Gastroesophageal sphincter (tissue), 4 donors: ENCODE data around the gene GRID1. TPM values are rescaled to one million over a fixed set of nuclear protein-coding genes. Genes with fewer than 3 reads are reported as not detected.

Source experiments
- ATAC-seq: fragments of 150-250 bp; one replicate; pipeline ENCODE4 v1.9.1; 2016; ENCODE audit warnings: mild to moderate bottlenecking, moderate library complexity
- H3K27ac ChIP-seq, 4 donors: fragments of 200-600 bp; sonication (generic) in 3 of 4; 1 replicate in 3 of 4; 2 replicates in 1 of 4; pipeline ENCODE4 v1.5.1; 2016 to 2019
- H3K27me3 ChIP-seq: fragments of 200-600 bp; sonication (generic); one replicate; pipeline ENCODE4 v1.5.1; 2019
- H3K36me3 ChIP-seq, 2 donors: fragments of 200-600 bp; sonication (generic); one replicate each; pipeline ENCODE4 v1.5.1; 2019; ENCODE audit warnings: control low read depth in 1 of 2
- H3K4me1 ChIP-seq, 3 donors: fragments of 200-600 bp; sonication (generic); 1 replicate in 2 of 3; 2 replicates in 1 of 3; pipeline ENCODE4 v1.5.1; 2016 to 2019; ENCODE audit warnings: control low read depth in 2 of 3
- H3K4me3 ChIP-seq, 2 donors: fragments of 200-600 bp; sonication (generic); one replicate each; pipeline ENCODE4 v1.5.1; 2019; ENCODE audit warnings: mild to moderate bottlenecking in 1 of 2, moderate library complexity in 1 of 2
- H3K9me3 ChIP-seq, 3 donors: fragments of 200-600 bp; sonication (generic); one replicate each; pipeline ENCODE4 v1.5.1; 2017 to 2019; ENCODE audit warnings: control low read depth in 2 of 3
- EP300 ChIP-seq: sonication (generic); formaldehyde crosslinking; IDR thresholded peaks from one replicate; pipeline ENCODE4 v1.6.1; 2017; ENCODE audit warnings: antibody characterized with exemption, mild to moderate bottlenecking
- POLR2A ChIP-seq, 2 donors: fragments of 450-650 bp; IDR thresholded peaks; one replicate each; pipeline ENCODE4 v1.6.1; 2017; ENCODE audit warnings: antibody characterized with exemption in 2 of 2, mild to moderate bottlenecking in 2 of 2, moderate library complexity in 1 of 2
- POLR2AphosphoS5 ChIP-seq: sonication (generic); formaldehyde crosslinking; IDR thresholded peaks from one replicate; pipeline ENCODE4 v1.6.1; 2017; ENCODE audit warnings: antibody characterized with exemption
- WGBS, 2 donors: methylation state at CpG; one replicate each; pipeline ENCODE4 v1.1.5; 2018; ENCODE audit warnings: low coverage in 1 of 2; 5-methylcytosine and 5-hydroxymethylcytosine counted together
- total RNA-seq, 4 donors: library from RNA; depleted of rRNA; stranded (reverse); fragments of >200 nt; gene quantifications; one replicate each; pipeline ENCODE4 v1.1.0, GENCODE V29; 2016
- TF ChIP-seq, protein P1 (sequence below), 4 experiments: fragments of 200-600 bp in 2 of 4; fragments of 450-650 bp in 2 of 4; sonication (generic) in 1 of 4; IDR thresholded peaks; one replicate each; pipeline ENCODE4 v1.5.1; 2017 to 2019; ENCODE audit warnings: antibody characterized with exemption in 4 of 4, mild to moderate bottlenecking in 2 of 4, moderate library complexity in 2 of 4

GRID1 gene
- total RNA-seq, 4 donors from 2014 or later = 1.2 to 2.7 (median 1.7) TPM

DNA sequence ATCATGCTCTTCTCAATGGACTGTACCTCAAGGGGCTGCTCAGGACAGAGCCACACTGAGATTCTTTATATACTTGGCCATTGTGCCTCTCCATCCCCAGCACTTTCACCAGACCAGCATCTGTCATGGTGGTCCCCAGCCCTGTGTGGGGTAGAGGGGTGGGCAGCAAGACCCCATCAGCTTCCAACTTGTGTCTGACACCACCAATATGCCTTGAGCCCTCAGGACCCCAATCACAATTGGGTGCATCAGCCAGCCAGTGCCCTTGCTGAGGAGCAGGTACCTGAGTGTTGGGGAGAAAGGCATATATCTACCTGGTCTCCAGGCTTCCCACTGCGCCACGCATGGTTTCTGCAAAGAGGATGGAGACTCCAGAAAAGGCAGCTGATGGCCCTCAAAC lies 56.3 kb downstream of the GRID1 start:
- Histone ChIP-seq H3K27me3 (peaks cover 7% of the 10 kb centered on the region), H3K9me3 (no peaks in the 10 kb centered on the region), H3K27ac (no peak overlapping the region), H3K4me3 (no peak overlapping the region), H3K4me1 (no peaks in the 10 kb centered on the region), H3K36me3 (no peaks in the 10 kb centered on the region)
- 92% methylated on average over 2 of the region's 2 CpGs; no CpG with 5 or more reads in 1 of the 2 donors for WGBS, 2 donors
- TF ChIP-seq EP300 = no peak
- no peak for TF ChIP-seq POLR2A (IDR thresholded peaks at IDR 0.05)
- TF ChIP-seq POLR2AphosphoS5 = no peak
- TF ChIP-seq, protein P1, sequence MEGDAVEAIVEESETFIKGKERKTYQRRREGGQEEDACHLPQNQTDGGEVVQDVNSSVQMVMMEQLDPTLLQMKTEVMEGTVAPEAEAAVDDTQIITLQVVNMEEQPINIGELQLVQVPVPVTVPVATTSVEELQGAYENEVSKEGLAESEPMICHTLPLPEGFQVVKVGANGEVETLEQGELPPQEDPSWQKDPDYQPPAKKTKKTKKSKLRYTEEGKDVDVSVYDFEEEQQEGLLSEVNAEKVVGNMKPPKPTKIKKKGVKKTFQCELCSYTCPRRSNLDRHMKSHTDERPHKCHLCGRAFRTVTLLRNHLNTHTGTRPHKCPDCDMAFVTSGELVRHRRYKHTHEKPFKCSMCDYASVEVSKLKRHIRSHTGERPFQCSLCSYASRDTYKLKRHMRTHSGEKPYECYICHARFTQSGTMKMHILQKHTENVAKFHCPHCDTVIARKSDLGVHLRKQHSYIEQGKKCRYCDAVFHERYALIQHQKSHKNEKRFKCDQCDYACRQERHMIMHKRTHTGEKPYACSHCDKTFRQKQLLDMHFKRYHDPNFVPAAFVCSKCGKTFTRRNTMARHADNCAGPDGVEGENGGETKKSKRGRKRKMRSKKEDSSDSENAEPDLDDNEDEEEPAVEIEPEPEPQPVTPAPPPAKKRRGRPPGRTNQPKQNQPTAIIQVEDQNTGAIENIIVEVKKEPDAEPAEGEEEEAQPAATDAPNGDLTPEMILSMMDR (IDR thresholded peaks at IDR 0.05) = no peak
- ATAC-seq = no peak

DNA sequence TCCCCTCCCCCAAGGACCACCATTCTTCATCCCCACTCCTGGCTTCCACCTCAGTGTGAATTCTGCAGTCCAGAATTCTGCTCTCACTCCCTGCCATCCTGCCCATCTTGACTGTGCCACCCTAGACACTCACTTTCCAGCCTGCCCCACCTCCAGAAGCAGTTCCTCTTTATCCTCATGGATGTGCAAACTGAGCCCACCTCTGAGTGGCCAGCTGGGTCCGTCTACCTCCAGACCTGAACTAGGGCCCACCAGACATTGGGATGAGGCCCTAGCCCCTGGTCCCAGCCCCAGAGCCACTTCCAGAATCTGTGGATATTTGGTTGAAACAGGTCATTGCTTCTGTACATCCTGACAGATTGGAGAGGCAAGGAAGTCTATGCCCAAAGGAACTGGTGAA lies 58.5 kb downstream of the GRID1 start:
- no peak for ATAC-seq
- H3K36me3 ChIP-seq = no peaks in the 10 kb centered on the region
- peaks cover 8% of the 10 kb centered on the region for H3K27me3 ChIP-seq
- WGBS, 2 donors = no CpG with 5 or more reads among the region's 1 CpG
- no peak overlapping the region for H3K27ac ChIP-seq
- H3K4me1 ChIP-seq = no peaks in the 10 kb centered on the region
- no peak overlapping the region for H3K4me3 ChIP-seq
- TF ChIP-seq, protein P1 (IDR thresholded peaks at IDR 0.05) = no peak
- H3K9me3 ChIP-seq = no peaks in the 10 kb centered on the region

DNA sequence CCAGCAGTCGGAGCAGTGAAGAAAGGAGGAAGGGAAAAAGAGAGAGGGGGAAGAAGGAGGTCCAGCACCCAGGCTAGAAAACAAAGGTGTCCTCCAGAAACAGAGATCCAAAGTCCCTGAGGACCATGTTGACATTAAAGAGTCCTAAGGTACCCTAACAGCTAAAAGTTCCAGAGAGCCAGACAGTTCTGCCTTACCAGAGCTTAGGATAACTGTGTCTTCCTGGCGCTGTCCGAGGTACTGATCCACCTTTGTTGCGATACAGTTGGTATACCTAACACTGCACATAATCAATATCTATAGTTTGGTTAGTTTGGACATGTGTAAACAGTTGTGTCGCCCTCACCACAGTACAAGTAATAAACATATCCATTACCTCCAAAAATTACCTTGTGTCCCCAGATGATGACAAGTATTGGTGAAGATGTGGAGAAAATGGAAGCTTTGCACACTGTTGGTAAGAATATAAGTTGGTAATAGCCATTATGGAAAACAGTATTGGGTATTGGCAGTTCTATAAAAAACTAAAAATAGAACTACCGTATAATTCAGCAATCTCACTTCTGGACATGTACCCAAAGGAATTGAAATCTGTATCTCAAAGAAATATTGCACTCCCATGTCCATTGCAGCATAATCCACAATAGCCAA lies 59.8 kb downstream of the GRID1 start:
- Histone ChIP-seq H3K9me3 (no peaks in the 10 kb centered on the region), H3K36me3 (no peaks in the 10 kb centered on the region), H3K27ac (no peak overlapping the region), H3K27me3 (peaks cover 10% of the 10 kb centered on the region), H3K4me1 (no peaks in the 10 kb centered on the region), H3K4me3 (no peak overlapping the region)
- no peak for ATAC-seq
- no peak for TF ChIP-seq POLR2AphosphoS5
- TF ChIP-seq, protein P1 (IDR thresholded peaks at IDR 0.05) = no peak
- WGBS, 2 donors = 18 to 19% methylated on average over 3 to 5 of the region's 6 CpGs

DNA sequence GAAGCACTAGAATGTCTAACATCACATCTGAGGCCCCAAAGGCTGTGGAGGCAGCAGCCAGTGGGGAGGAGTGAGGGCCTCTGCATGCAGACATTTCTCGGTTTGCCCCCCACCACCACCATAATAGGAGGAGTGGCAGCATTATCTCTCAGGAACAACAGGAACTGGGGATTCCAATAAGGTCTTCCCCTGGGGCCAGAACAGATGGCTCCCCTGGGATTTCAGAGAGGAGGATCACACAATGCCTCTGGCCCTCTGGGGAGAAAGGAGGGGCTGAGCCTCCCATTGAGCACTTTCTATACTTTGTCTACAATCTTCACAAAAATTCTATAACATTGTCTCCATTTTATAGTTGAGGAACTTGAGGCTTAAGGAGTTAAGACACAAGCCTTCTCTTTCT lies 61.1 kb downstream of the GRID1 start:
- WGBS, 2 donors = no CpG with 5 or more reads among the region's 1 CpG
- no peaks in the 10 kb centered on the region for H3K36me3 ChIP-seq
- ATAC-seq = no peak
- no peaks in the 10 kb centered on the region for H3K9me3 ChIP-seq
- TF ChIP-seq POLR2AphosphoS5 (no peak), POLR2A (IDR thresholded peaks at IDR 0.05) (no peak), EP300 (no peak)
- TF ChIP-seq, protein P1 (IDR thresholded peaks at IDR 0.05) = no peak
- H3K27ac ChIP-seq = no peak overlapping the region
- H3K4me1 ChIP-seq = no peaks in the 10 kb centered on the region
- H3K4me3 ChIP-seq = no peak overlapping the region
- peaks cover 13% of the 10 kb centered on the region for H3K27me3 ChIP-seq

DNA sequence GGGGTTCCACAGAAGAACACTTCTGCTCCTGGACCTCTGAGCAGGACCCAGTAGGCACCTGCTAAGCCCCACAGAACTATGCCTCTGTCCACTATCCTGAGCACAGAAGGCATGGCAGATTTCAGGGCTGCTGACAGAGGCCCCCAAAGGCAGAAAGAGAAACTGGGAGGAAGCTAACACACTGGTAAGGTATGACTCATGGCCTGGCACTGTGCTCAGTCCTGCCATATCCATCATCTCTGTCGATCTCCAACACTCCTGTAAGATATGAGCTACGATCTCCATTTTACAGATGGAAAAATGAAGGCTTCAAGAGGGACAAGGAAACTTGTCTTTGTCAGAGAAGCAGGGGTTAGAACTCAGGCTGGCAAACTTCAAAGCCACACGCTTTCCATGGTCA lies 62.2 kb downstream of the GRID1 start:
- no peak for ATAC-seq
- WGBS, 2 donors = 55 to 78% methylated on average over 1 to 2 of the region's 3 CpGs
- H3K27ac ChIP-seq = no peak overlapping the region

More for the DNA sequence above, 62.2 kb downstream of the GRID1 start:
- H3K4me3 ChIP-seq = no peak overlapping the region
- H3K9me3 ChIP-seq = no peaks in the 10 kb centered on the region
- H3K27me3 ChIP-seq = peaks cover 13% of the 10 kb centered on the region
- no peak for TF ChIP-seq EP300
- TF ChIP-seq, protein P1 (IDR thresholded peaks at IDR 0.05) = no peak
- TF ChIP-seq POLR2A (IDR thresholded peaks at IDR 0.05) = no peak
- no peak for TF ChIP-seq POLR2AphosphoS5
- H3K4me1 ChIP-seq = no peaks in the 10 kb centered on the region
- no peaks in the 10 kb centered on the region for H3K36me3 ChIP-seq
